ENCODE data around the gene DCTN3.

DCTN3 gene

DNA sequence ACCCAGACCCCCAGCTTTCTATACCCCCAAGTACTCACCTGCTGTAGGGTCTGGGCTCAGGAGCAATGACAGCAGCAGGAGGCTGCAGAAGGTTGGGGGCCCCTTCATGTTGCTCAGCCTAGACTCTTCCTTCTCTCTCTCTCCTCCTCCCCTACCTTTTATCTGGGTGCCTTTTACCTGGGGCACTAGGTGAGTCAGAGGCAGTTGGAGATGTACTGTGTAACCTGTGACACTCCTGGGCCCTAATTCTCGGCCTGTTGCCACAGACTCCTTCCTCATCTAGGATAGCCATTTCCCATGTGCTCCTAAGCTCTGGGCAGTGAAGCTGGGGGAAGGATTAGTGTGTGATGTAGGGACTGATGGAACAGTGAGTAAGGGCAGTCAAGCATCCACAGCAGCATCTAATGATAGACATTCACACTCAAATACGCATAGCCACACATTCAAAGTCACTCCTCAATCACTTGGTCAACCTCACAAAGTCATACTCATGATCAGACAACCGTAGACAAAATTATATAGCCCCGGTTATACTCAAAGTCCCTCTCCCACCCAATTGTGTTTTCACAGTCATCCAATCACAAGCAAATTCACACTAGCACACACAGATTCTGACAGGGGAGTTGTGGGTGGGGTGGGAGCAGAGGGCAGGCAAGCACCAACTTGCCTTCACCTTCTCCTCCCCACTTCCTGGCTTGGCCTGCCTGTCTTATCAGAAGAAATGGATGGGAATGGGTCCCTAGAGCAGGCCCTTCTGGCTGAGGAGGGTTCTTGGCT is 42.4 kb upstream of the DCTN3 start, which contains the start of gene CCL27:
Gene CCL27 (minus strand): TSS at position 132 of the 777 bp plus-strand sequence. CDS start 24 bp downstream, at position 108.
- H3K9me3 ChIP-seq: no peaks in the 10 kb centered on the region
- no peak for DNase-seq
- TF ChIP-seq, protein P1, sequence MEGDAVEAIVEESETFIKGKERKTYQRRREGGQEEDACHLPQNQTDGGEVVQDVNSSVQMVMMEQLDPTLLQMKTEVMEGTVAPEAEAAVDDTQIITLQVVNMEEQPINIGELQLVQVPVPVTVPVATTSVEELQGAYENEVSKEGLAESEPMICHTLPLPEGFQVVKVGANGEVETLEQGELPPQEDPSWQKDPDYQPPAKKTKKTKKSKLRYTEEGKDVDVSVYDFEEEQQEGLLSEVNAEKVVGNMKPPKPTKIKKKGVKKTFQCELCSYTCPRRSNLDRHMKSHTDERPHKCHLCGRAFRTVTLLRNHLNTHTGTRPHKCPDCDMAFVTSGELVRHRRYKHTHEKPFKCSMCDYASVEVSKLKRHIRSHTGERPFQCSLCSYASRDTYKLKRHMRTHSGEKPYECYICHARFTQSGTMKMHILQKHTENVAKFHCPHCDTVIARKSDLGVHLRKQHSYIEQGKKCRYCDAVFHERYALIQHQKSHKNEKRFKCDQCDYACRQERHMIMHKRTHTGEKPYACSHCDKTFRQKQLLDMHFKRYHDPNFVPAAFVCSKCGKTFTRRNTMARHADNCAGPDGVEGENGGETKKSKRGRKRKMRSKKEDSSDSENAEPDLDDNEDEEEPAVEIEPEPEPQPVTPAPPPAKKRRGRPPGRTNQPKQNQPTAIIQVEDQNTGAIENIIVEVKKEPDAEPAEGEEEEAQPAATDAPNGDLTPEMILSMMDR (IDR thresholded peaks at IDR 0.05; ENCODE audit: low read depth, low read length): no peak
- no peak within 1 kb of the TSS for H3K4me3 ChIP-seq (ENCODE audit: low read depth, low read length)
- H3K36me3 ChIP-seq: peaks cover 7% of the 10 kb centered on the region; the same call in 1 of the 2 replicates
- no peaks in the 10 kb centered on the region; the same call in 1 of the 2 replicates for H3K4me1 ChIP-seq
- no peaks in the 10 kb centered on the region for H3K27me3 ChIP-seq

DNA sequence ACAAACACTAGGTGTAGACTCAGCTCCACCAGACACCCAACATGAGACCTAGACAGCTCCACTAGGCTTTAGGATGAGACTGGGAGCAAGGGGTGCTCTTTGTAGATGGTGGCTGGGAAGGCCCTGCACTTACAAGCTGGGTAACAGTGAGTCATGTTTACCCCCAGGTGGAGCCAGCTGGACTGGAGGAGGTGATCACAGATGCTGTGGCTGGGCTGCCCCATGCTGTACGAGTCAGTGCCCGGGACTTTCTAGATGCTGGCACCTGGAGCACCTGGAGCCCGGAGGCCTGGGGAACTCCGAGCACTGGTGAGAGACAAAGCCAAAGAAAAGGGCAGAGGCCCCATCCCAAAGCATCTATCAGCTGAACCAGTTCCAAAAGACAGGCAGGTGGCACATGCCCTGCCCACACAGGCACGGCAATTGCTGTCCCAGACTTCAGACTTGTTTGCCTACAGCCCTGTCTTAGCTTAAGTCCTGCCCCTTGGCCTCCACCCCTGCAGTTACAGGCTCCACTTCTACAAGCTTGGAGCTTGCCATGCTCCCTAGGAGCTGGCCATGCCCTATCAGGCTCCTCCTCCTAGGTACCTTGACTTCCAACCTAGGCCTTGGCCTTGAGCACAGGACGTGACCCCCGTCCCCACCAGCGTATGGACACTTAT is 39.4 kb upstream of the DCTN3 start:
- H3K36me3 ChIP-seq: peaks cover 7% of the 10 kb centered on the region; the same call in 1 of the 2 replicates
- no peaks in the 10 kb centered on the region for H3K27me3 ChIP-seq
- TF ChIP-seq, protein P1 (IDR thresholded peaks at IDR 0.05; ENCODE audit: low read depth, low read length): no peak
- H3K9me3 ChIP-seq: no peaks in the 10 kb centered on the region
- H3K4me1 ChIP-seq: peaks cover 9% of the 10 kb centered on the region
- no peak for DNase-seq
- H3K4me3 ChIP-seq (ENCODE audit: low read depth, low read length): no peak overlapping the region

DNA sequence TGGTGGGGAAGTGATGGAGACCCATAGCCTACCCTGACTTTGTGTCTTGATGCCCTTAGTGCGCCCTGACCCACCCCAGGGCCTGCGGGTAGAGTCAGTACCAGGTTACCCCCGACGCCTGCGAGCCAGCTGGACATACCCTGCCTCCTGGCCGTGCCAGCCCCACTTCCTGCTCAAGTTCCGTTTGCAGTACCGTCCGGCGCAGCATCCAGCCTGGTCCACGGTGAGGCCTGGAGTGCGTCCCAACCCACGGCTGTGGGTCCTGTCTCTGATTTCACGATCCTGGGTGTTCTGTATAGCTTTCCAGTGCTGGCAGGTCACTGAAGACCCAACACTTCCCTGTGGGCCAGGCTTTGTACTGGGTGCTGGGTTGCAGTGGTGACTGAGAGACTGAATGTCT is 38.2 kb upstream of the DCTN3 start:
- no peak for DNase-seq
- Histone ChIP-seq H3K27me3 (no peaks in the 10 kb centered on the region), H3K36me3 (peaks cover 7% of the 10 kb centered on the region; the same call in 1 of the 2 replicates), H3K4me1 (peaks cover 18% of the 10 kb centered on the region), H3K4me3 (ENCODE audit: low read depth, low read length) (no peak overlapping the region), H3K9me3 (no peaks in the 10 kb centered on the region)
- TF ChIP-seq, protein P1 (IDR thresholded peaks at IDR 0.05; ENCODE audit: low read depth, low read length): no peak

DNA sequence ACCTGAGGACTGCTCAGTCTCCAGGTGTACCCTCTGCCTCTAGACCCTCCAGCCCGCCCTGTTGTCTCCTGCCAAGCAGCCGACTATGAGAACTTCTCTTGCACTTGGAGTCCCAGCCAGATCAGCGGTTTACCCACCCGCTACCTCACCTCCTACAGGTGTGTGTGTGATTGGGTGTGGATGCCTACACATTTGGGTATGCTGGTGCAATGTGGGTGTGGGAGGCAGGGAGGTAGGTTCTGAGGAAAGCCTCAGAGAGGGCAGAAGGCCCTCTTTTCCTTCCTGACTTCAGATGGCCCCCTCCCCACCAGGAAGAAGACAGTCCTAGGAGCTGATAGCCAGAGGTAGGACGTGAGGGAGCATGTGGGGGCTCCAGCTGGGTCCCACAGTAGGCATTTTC is 36.7 kb upstream of the DCTN3 start:
- Histone ChIP-seq H3K4me1 (peaks cover 30% of the 10 kb centered on the region), H3K4me3 (ENCODE audit: low read depth, low read length) (no peak overlapping the region), H3K36me3 (peaks cover 7% of the 10 kb centered on the region; the same call in 1 of the 2 replicates), H3K27me3 (no peaks in the 10 kb centered on the region), H3K9me3 (no peaks in the 10 kb centered on the region)
- DNase-seq: no peak
- TF ChIP-seq, protein P1 (IDR thresholded peaks at IDR 0.05; ENCODE audit: low read depth, low read length): no peak

DNA sequence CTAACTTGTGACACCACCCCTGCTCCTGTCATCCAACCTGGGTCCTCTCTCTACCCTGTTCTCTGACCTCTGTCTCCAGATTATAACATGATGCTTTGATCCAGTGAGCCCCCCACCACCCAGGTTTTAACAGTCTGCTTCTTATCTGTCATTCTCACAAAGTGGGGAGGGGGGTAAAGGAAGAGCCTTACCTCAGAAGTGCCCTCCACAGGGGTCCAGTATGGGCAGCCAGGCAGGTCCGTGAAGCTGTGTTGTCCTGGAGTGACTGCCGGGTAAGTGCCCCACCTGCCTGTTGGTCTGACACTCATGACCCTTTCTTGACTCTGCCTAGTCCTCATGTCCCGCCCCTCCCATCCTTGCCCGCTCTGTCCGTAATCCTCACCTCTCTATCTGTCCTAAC is 35.1 kb upstream of the DCTN3 start:
- no peaks in the 10 kb centered on the region for H3K27me3 ChIP-seq
- TF ChIP-seq, protein P1 (IDR thresholded peaks at IDR 0.05; ENCODE audit: low read depth, low read length): no peak
- peaks cover 44% of the 10 kb centered on the region for H3K4me1 ChIP-seq
- peaks cover 6% of the 10 kb centered on the region; the same call in 1 of the 2 replicates for H3K36me3 ChIP-seq
- DNase-seq: no peak
- peak overlapping the region; percentile 41 for H3K4me3 ChIP-seq (ENCODE audit: low read depth, low read length)
- no peaks in the 10 kb centered on the region for H3K9me3 ChIP-seq
